ENCODE results near the gene ELOA.
"Not testable (repeated sequence)": the region's sequence is repeated elsewhere in the genome, so short reads cannot be mapped to it uniquely, and the experiment has no call there.

ELOA gene

GRCh38 chr1:23784846-23785245, 41.6 kb downstream of the ELOA start:
- DNase-seq (ENCODE audit: low read depth), result no peak

GRCh38 chr1:23787701-23788100, 44.4 kb downstream of the ELOA start:
- DNase-seq (ENCODE audit: low read depth), result no peak

DNA sequence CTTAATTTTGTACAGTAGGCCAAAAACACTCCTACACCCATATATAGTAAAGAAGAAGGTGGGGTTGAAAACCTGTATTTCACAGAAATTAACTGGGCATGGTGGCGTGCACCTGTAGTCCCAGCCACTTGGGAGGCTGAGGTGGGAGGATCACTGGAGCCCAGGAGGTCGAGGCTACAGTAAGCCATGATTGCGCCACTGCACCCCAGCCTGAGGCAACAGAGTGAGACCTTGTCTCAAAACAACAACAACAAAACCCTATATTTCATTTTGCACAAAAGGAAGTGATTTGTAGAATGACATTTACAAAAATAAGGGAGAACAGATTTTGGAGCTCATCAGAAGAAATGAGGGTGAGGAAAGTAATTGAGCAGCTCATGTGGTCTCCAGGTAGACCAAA, 45.4 kb downstream of the ELOA start:
- DNase-seq (ENCODE audit: low read depth), result no peak

- peak; percentile 79 for DNase-seq (ENCODE audit: low read depth)
Observed at GRCh38 chr1:23790696-23791515, 47.6 kb downstream of the ELOA start, which contains the start of gene LYPLA2. Gene LYPLA2, plus strand, starts transcription at chr1:23791145. Its CDS starts 1,538 bp downstream, at chr1:23792683.

DNA sequence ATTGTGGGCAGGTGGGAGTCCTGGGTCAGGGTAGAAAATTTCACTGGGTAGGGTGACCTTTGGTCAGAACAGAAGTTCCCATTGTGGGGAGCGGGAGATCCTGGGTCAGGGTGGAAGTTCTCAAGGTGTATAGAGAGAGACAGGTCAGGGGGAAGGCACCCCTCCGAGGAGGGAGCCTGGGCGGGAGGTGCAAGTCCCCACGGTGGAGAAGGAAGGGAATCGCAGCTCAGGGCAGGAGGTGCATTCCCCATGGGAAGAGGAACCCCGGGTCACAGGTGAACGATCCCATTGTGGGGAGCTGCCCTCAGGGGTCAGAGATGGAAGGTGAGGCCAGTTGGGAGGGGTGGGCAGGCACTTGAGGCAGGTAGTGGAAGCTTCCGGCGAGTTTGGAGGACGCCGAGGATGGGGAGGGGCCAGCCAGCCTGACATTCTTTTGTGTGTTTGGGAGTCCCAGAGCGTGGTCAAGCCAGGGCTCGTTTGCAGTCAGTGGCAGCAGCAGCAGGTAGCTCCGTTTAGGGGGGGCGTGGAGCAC, 48.3 kb downstream of the ELOA start:
- no peak for DNase-seq (ENCODE audit: low read depth)

DNA sequence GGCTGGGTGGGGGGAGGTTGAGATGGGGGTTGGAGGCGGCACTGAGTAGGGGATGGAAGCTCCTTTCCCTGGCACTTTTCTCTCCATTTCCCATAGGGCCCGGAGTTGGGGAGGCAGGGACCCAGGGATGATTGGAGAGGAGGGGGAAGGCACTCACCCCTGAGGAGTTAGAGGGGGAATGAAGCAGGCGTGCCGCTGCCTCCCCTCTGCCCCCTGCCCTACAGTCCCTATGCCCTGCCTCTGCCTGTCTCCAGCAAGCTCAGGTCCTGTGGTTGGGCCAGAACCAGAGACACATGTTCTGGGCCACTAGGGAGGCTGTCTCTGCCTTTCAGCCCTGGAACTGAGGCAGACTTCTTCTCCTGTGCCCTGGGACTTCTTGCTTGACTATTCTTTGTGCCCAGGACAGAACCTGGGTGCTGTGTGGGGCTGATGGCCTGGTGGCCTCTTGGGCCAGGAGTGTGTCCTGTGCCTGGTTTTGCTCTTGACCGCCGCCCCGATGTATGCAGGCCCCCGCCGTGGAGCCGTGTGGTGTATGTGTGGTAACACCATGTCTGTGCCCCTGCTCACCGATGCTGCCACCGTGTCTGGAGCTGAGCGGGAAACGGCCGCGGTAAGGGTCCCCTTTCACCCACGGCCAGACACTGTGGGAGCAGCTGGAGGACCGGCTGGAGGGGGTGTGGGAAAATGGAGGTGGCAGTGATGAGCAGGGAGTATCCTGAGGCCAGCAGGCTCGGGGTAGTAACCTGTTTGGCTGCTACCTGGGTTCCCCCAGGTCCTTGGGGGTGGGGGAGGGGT, 49.1 kb downstream of the ELOA start:
- no peak for DNase-seq (ENCODE audit: low read depth)

DNA sequence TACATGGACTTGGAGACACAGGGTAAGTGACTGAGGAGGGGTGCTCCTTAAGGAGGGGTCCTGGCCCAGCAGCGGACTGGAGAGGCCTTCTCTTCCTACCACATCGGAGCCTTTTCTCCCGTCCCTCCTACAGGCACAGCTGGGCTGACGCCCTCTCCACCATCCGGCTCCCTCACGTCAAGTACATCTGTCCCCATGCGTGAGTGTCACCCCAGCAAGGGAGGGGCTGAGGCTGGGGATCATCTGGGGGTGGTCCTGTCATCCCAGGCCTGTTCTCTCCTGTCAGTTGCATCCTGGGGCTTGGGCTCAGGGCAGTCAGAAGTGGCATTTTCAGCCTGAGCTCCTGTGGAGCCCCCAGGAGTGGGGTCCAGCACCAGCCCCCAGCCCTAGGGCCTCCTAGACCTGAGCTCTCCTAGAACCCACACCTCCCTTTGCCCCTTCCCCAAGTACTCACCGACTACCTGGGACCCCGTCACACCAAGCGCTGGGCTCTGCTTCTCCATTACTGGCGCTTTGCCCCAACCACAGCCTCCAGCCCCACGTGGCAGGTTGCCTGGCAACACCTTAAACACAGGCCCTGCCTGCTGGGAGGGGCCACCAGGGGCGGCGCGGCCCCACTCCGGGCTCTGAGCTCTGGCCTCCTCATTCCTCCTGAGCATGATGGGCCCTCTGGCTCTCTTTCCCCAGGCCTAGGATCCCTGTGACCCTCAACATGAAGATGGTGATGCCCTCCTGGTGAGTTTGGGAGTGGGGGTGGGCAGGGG, 49.9 kb downstream of the ELOA start:
- no peak for DNase-seq (ENCODE audit: low read depth)

DNA sequence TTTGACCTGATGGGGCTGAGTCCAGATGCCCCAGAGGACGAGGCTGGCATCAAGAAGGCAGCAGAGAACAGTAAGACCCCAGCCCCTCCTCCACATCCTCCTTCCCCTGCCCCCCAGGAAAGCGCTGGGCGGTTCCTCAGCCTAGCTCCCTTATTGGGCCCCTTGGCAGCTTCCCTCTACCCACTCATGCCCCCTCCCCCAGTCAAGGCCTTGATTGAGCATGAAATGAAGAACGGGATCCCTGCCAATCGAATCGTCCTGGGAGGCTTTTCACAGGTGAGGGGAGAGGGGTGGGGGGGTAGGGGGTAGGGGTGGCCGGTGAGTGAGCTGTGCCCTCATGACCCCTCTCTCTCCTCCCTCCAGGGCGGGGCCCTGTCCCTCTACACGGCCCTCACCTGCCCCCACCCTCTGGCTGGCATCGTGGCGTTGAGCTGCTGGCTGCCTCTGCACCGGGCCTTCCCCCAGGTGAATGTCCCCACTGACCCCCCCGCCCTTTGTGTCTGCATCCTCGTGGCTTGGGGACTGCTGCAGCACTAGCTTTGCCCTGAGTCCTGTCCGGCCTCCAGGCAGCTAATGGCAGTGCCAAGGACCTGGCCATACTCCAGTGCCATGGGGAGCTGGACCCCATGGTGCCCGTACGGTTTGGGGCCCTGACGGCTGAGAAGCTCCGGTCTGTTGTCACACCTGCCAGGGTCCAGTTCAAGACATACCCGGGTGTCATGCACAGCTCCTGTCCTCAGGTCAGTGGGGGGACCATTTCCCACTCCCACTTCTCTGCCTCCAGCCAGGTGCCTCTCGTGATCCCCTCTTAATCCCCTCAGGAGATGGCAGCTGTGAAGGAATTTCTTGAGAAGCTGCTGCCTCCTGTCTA, 50.8 kb downstream of the ELOA start:
- no peak for DNase-seq (ENCODE audit: low read depth)

DNA sequence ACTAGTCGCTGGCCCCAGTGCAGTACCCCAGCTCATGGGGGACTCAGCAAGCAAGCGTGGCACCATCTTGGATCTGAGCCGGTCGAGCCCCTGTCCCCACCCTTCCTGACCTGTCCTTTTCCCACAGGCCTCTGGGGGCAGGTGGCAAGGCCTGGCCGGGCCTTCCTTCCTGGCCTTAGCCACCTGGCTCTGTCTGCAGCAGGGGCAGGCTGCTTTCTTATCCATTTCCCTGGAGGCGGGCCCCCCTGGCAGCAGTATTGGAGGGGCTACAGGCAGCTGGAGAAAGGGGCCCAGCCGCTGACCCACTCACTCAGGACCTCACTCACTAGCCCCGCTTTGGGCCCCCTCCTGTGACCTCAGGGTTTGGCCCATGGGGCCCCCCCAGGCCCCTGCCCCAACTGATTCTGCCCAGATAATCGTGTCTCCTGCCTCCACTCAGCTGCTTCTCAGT, 51.5 kb downstream of the ELOA start:
- not testable (repeated sequence) for DNase-seq (ENCODE audit: low read depth)

- no peak for DNase-seq (ENCODE audit: low read depth)
Observed at GRCh38 chr1:23795676-23796465, 52.6 kb downstream of the ELOA start.

DNA sequence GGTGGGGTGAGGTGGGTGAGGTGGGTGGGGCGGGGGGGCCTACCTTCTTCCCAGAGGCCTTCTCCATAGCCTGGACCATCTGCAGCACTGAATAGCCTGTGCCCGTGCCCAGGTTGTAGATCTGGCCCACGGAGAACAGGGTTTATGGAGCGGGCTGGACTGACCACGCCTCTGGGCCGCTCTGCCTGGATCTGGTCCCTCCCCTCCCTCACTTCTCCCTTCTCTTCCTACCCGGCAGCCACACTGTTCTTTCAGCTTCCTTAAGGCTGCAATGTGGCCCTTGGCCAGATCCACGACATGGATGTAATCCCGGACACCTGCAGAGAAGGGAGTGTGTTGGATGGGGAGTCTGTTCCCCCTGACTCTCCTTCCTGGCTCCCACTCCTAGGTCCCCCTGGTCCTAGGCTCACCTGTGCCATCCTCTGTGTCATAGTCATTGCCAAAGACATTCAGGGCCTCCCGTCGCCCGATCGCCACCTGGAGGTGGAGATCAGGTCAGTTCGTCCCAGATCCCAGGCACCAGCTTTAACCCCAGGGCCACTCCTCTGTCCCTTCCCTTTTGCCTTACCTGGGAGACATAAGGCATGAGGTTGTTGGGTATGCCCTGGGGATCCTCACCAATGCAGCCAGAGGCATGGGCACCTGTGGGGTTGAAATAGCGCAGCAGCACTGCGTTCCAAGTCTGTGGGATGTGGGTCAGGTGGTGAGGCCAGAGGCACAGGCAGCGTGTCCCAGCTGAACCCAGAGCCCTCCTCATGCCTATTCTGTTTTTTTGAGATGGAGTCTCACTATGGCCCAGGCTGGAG, 53.4 kb downstream of the ELOA start:
- no peak for DNase-seq (ENCODE audit: low read depth)

DNA sequence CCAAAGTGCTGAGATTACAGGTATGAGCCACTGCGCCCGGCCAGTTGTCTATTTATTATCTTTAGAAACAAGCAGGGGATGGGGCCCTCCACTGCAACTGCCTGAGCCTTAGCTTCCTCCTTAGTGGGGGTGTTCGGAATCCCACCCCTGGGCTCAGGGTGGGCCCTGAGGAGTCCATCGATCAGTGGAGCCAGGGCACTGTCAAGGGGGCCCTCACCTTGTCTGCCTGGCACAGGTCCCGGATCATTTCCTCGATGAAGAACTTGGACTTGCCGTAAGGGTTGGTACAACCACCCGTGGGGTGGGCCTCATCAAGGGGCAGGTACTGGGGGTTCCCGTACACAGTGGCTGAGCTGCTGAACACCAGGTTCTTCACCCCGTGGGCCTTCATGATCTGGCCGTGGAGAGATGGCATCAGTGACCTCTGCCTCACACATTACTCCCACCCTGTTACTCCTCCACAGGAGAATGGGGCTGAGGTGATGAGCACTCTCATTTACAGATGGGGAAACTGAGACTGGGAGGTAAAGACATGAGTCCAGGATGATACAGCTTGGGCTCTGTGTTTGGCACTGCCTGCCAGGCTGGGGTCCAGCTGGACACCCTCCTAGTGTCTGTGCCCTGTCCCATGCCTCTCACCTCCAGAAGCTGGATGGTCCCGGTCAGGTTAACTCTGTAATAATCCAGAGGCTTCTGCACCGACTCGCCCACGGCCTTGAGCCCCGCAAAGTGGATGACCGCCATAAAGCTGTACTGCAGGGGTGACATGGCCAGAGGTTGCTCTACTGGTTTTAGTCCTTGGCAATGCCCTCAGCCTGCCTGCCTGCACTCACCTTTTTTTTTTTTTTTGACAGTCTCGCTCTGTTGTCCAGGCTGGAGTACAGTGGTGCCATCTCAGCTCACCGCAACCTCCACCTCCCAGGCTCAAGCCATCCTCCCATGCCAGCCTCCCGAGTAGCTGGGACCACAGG, 54.5 kb downstream of the ELOA start:
- DNase-seq (ENCODE audit: low read depth), result no peak

DNA sequence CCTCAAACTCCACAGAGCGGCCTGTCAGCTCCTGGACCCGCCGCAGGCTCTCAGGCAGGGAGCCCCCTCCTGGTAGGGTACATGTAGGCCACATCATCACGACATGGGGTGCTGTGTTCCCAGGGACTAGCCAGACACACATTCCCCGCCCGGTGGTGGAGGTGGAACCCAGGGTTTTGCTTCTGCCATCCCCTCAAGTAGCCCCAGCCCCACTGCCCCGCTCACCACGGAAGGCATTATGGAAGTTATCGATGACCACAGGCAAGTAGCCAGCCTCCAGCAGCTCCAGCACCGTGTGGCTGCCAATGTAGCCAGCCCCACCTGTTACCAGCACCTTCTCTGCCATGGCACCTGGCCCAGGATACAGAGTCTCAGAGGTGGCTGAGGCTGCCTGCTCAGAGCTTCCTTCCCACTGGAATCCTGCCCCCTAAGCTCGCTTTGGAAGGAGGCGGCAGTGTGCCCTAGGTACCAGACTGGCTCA, 55.4 kb downstream of the ELOA start:
- no peak for DNase-seq (ENCODE audit: low read depth)

- DNase-seq (ENCODE audit: low read depth), result no peak
Observed at GRCh38 chr1:23799255-23799569, 55.9 kb downstream of the ELOA start.

DNA sequence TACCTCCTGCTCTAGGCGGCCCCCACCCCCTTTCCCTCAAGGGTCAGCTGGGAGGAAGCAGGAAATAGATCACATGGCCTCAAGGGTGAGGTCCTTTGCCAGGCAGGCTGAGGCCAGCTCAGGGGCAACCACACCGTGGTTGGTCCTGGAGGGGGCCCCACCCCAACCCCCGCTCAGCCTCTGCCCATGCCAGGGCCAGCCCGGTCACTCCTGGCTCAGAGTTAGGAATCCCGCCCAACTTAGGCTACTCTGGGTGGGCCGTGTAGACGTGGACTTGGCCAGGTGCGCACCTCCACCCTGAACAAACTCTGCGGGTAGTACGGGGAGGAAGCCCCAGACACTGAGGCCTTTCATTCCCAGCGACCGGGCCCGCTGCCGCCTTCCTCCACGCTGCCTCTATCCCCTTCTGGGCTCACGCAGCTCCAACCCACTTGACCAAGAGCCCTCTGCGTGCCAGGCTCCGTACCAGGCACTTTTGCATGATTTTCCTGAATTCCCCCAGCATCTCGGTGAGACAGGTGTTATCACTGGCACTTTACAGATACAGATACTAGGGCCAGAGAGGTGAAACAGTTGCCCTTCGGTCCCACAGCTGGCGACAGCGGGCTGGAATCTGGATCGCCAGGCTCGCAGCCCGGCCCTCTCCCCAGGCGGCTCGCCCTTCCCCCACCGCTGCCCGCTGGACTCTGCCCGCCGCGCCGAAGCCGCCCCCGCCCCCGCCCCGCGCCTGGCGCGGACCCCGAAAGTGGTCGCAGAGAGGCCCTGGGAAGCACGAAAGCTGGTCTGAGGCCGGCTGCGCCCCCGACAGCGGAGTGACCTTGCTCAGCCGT, 56.5 kb downstream of the ELOA start:
- no peak for DNase-seq (ENCODE audit: low read depth)

- DNase-seq (ENCODE audit: low read depth), result peak; percentile 96
Observed at GRCh38 chr1:23800400-23801337, 57.4 kb downstream of the ELOA start, which contains the start of gene GALE. Gene GALE, minus strand, starts transcription at chr1:23800754. Its CDS starts 1,747 bp downstream, at chr1:23799007.
